HTR-8/SVneo (cell line): ENCODE results near the gene PDCL2.
"Not testable (repeated sequence)": the region's sequence is repeated elsewhere in the genome, so short reads cannot be mapped to it uniquely, and the experiment has no call there.

Experiments
- DNase-seq: peaks from one replicate; pipeline ENCODE4 v3.0.0; 2011; ENCODE audit warnings: low spot score, mixed read lengths; ENCODE audit not compliant: insufficient read length
- FAIRE-seq: peaks from 2 replicates; lab custom pipeline; 2011; peaks lifted over from hg19 to GRCh38; lab: Jason Lieb, UNC

Gene PDCL2

GRCh38 chr4:55600640-55601039 is 8.6 kb upstream of the PDCL2 start:
- DNase-seq (no peak), FAIRE-seq (no peak)

- DNase-seq (no peak), FAIRE-seq (no peak)
Measured at GRCh38 chr4:55598641-55599040, 6.6 kb upstream of the PDCL2 start.

GRCh38 chr4:55588160-55588559 is 3.9 kb downstream of the PDCL2 start:
- FAIRE-seq (no peak), DNase-seq (no peak)

- not testable (repeated sequence) for DNase-seq, FAIRE-seq
Measured at GRCh38 chr4:55582773-55583172, 9.3 kb downstream of the PDCL2 start.

- FAIRE-seq: no peak
- DNase-seq: no peak
Measured at GRCh38 chr4:55578341-55579010, 13.6 kb downstream of the PDCL2 start.

GRCh38 chr4:55575513-55575912 is 16.5 kb downstream of the PDCL2 start:
- no peak for DNase-seq
- no peak for FAIRE-seq

- FAIRE-seq: no peak
Measured at GRCh38 chr4:55574252-55574651, 17.8 kb downstream of the PDCL2 start.

GRCh38 chr4:55571806-55572205 is 20.2 kb downstream of the PDCL2 start:
- DNase-seq (no peak), FAIRE-seq (no peak)

More at GRCh38 chr4:55574252-55574651, 17.8 kb downstream of the PDCL2 start:
- no peak for DNase-seq

- FAIRE-seq: no peak
Measured at GRCh38 chr4:55568905-55569504, 23.0 kb downstream of the PDCL2 start.

GRCh38 chr4:55561889-55562288 is 30.2 kb downstream of the PDCL2 start:
- no peak for DNase-seq
- no peak for FAIRE-seq

More at GRCh38 chr4:55568905-55569504, 23.0 kb downstream of the PDCL2 start:
- no peak for DNase-seq

GRCh38 chr4:55560096-55560495 is 31.9 kb downstream of the PDCL2 start:
- FAIRE-seq (no peak), DNase-seq (no peak)

- DNase-seq (no peak), FAIRE-seq (no peak)
Measured at GRCh38 chr4:55554453-55555030, 37.5 kb downstream of the PDCL2 start.

- FAIRE-seq (no peak), DNase-seq (no peak)
Measured at GRCh38 chr4:55553441-55554201, 38.4 kb downstream of the PDCL2 start.

- not testable (repeated sequence) for DNase-seq
Measured at GRCh38 chr4:55551964-55552363, 40.1 kb downstream of the PDCL2 start.

GRCh38 chr4:55549888-55550287 is 42.2 kb downstream of the PDCL2 start:
- DNase-seq (no peak), FAIRE-seq (no peak)

More at GRCh38 chr4:55551964-55552363, 40.1 kb downstream of the PDCL2 start:
- not testable (repeated sequence) for FAIRE-seq

- DNase-seq (no peak), FAIRE-seq (no peak)
Measured at GRCh38 chr4:55547918-55548317, 44.1 kb downstream of the PDCL2 start.

- DNase-seq: no peak
- no peak for FAIRE-seq
Measured at GRCh38 chr4:55547466-55547770, 44.6 kb downstream of the PDCL2 start.

GRCh38 chr4:55546756-55547465 is 45.1 kb downstream of the PDCL2 start, which contains the start of gene CLOCK:
CLOCK (minus strand) TSS chr4:55546909; CDS start chr4:55482785, 64,124 bp downstream.
- DNase-seq: peak; percentile 57
- no peak for FAIRE-seq

GRCh38 chr4:55546506-55546755 is 45.6 kb downstream of the PDCL2 start:
- FAIRE-seq (no peak), DNase-seq (peak; percentile 56)
